ENCODE results near the gene SUZ12.

DNA sequence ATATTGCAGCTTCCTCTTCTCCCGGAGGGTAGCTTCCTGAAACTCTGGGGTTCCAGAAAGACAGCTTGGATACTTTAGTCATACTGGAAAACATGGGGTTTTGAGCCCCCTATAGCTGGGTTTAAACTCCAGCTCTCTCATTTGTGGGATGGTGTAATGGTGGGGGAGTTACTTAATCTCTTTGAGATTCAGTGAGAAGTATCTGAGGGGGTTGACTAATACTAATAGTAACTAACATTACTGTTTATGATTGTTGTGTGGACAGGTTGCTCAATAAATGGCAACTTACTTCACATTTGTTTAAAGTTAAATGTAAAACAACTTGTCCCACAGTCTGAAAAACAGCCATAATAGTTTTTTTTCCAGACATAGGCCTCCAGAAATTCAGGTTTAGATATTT, 5.1 kb upstream of the SUZ12 start:
- TF ChIP-seq, protein P1, sequence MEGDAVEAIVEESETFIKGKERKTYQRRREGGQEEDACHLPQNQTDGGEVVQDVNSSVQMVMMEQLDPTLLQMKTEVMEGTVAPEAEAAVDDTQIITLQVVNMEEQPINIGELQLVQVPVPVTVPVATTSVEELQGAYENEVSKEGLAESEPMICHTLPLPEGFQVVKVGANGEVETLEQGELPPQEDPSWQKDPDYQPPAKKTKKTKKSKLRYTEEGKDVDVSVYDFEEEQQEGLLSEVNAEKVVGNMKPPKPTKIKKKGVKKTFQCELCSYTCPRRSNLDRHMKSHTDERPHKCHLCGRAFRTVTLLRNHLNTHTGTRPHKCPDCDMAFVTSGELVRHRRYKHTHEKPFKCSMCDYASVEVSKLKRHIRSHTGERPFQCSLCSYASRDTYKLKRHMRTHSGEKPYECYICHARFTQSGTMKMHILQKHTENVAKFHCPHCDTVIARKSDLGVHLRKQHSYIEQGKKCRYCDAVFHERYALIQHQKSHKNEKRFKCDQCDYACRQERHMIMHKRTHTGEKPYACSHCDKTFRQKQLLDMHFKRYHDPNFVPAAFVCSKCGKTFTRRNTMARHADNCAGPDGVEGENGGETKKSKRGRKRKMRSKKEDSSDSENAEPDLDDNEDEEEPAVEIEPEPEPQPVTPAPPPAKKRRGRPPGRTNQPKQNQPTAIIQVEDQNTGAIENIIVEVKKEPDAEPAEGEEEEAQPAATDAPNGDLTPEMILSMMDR (IDR thresholded peaks at IDR 0.05): no peak
- TF ChIP-seq POLR2A (IDR thresholded peaks at IDR 0.05) (no peak), EP300 (IDR thresholded peaks at IDR 0.05) (no peak)

Measured in ovary (tissue), 3 donors.